GM12878 (cell line): ENCODE results near the gene DOCK2. TPM values are rescaled to one million over a fixed set of nuclear protein-coding genes. Genes with fewer than 3 reads are reported as not detected.

Experiments used
- ATAC-seq: fragments of 200-7000 bp; cut with Tn5 transposase; 3 replicates; pipeline ENCODE4 v1.9.1; 2020; ENCODE audit warnings: mild to moderate bottlenecking, moderate library complexity
- BruUV-seq: library from RNA; stranded (reverse); fragments of 400-500 nt; replicated peaks from 2 replicates; lab custom pipeline; 2021; lab: Mats Ljungman, UMichigan
- CTCF ChIA-PET: fragments of 300-600 bp; sonication (Branson Sonifier 250); formaldehyde crosslinking; extraction: SDS; loops from one replicate; lab custom pipeline; 2021; ENCODE audit warnings: inconsistent platforms; lab: Yijun Ruan, JAX
- POLR2A ChIA-PET: fragments of 350-600 bp; formaldehyde crosslinking; extraction: SDS; loops from one replicate; lab custom pipeline; 2021; ENCODE audit warnings: inconsistent platforms; lab: Charles Lee
- RAD21 ChIA-PET: fragments of 300-600 bp; sonication (Branson Sonifier 250); formaldehyde crosslinking; loops from one replicate; lab custom pipeline; 2023; ENCODE audit warnings: antibody characterized with exemption; ENCODE audit not compliant: unreplicated experiment; lab: Charles Lee
- SMC1A ChIA-PET: fragments of 300-600 bp; sonication (Branson Sonifier 250); formaldehyde crosslinking; loops from one replicate; lab custom pipeline; 2023; ENCODE audit not compliant: unreplicated experiment, uncharacterized antibody; lab: Charles Lee
- DNase-seq: peaks from one replicate; pipeline ENCODE4 v3.0.0-alpha.2; 2011; ENCODE audit warnings: low read depth, low spot score
- FAIRE-seq: peaks from 3 replicates; lab custom pipeline; 2011; peaks lifted over from hg19 to GRCh38; lab: Jason Lieb, UNC
- H2AFZ ChIP-seq: 2 replicates; pipeline ENCODE4 v1.6.0; 2011; ENCODE audit warnings: low read depth, low read length, control low read depth; ENCODE audit not compliant: control insufficient read depth
- H3K27ac ChIP-seq: 2 replicates; pipeline ENCODE4 v1.5.1; 2011; ENCODE audit warnings: control low read depth; ENCODE audit not compliant: control insufficient read depth, insufficient read depth
- H3K27me3 ChIP-seq, 2 experiments: replicated peaks in 1 of 2; 2 replicates each; pipeline versions ENCODE4 v1.6.0 to v1.6.1; 2011; ENCODE audit warnings: low read length in 1 of 2; ENCODE audit not compliant: control insufficient read depth in 2 of 2, insufficient read depth in 2 of 2
- H3K36me3 ChIP-seq, 2 experiments: 2 replicates each; pipeline ENCODE4 v1.5.1; 2011; ENCODE audit warnings: low read length in 1 of 2; ENCODE audit not compliant: control insufficient read depth in 2 of 2, insufficient read depth in 2 of 2
- H3K4me1 ChIP-seq: 2 replicates; pipeline ENCODE4 v1.6.1; 2011; ENCODE audit warnings: mild to moderate bottlenecking, low read length, moderate library complexity, mixed read lengths; ENCODE audit not compliant: control insufficient read depth, insufficient read depth
- H3K4me2 ChIP-seq: 2 replicates; pipeline ENCODE4 v1.6.0; 2011; ENCODE audit warnings: control low read depth; ENCODE audit not compliant: control insufficient read depth, insufficient read depth
- H3K4me3 ChIP-seq: fragments of 200-600 bp; sonication (generic); 2 replicates; pipeline ENCODE4 v1.5.1; 2016
- H3K79me2 ChIP-seq: 2 replicates; pipeline ENCODE4 v1.6.0; 2011; ENCODE audit warnings: low read length; ENCODE audit not compliant: control insufficient read depth, insufficient read depth
- H3K9ac ChIP-seq: 2 replicates; pipeline ENCODE4 v1.8.0; 2011; ENCODE audit warnings: low read length, control low read depth, mixed read lengths; ENCODE audit not compliant: control insufficient read depth, insufficient read depth
- H3K9me3 ChIP-seq: replicated peaks from 3 replicates; pipeline ENCODE4 v1.5.1; 2011; ENCODE audit warnings: mild to moderate bottlenecking, low read length; ENCODE audit not compliant: control insufficient read depth, insufficient read depth
- H4K20me1 ChIP-seq: 2 replicates; pipeline ENCODE4 v1.6.0; 2011; ENCODE audit not compliant: control insufficient read depth, insufficient read depth
- GABPA ChIP-seq: IDR thresholded peaks from 2 replicates; pipeline ENCODE4 v1.6.1; 2014; ENCODE audit warnings: antibody characterized with exemption, low read depth, mild to moderate bottlenecking, inconsistent platforms
- HSF1 ChIP-seq: fragments of 150-350 bp; IDR thresholded peaks from 2 replicates; pipeline ENCODE4 v1.6.1; 2014; ENCODE audit warnings: mild to moderate bottlenecking, low read depth, low read length
- KDM1A ChIP-seq: fragments of 200-600 bp; sonication (generic); IDR thresholded peaks from 2 replicates; pipeline ENCODE4 v1.6.1; 2016; ENCODE audit warnings: borderline replicate concordance
- MXI1 ChIP-seq: fragments of 150-350 bp; IDR thresholded peaks from 2 replicates; pipeline ENCODE4 v1.6.1; 2011; ENCODE audit warnings: low read depth, mild to moderate bottlenecking, inconsistent platforms, low read length, improper control_type of control experiment
- RB1 ChIP-seq: fragments of 450-650 bp; formaldehyde crosslinking; IDR thresholded peaks from 2 replicates; pipeline ENCODE4 v1.6.1; 2017; ENCODE audit warnings: mild to moderate bottlenecking, borderline replicate concordance
- SMAD5 ChIP-seq: IDR thresholded peaks from 2 replicates; pipeline ENCODE4 v1.6.1; 2016; ENCODE audit warnings: antibody characterized with exemption, low read depth
- TBL1XR1 ChIP-seq: IDR thresholded peaks from 2 replicates; pipeline ENCODE4 v1.6.1; 2012; ENCODE audit warnings: low read depth, low read length, improper control_type of control experiment
- YY1 ChIP-seq: IDR thresholded peaks from 2 replicates; pipeline ENCODE4 v1.6.1; 2011; ENCODE audit warnings: low read depth, mild to moderate bottlenecking, low read length
- ZBTB40 ChIP-seq: fragments of 450-650 bp; IDR thresholded peaks from 2 replicates; pipeline ENCODE4 v1.6.1; 2016; ENCODE audit warnings: mild to moderate bottlenecking, moderate library complexity, borderline replicate concordance
- ZSCAN29 ChIP-seq: fragments of 450-650 bp; IDR thresholded peaks from 2 replicates; pipeline ENCODE4 v1.6.1; 2017; ENCODE audit warnings: mild to moderate bottlenecking, moderate library complexity
- WGBS: methylation state at CpG from one replicate; pipeline ENCODE4 v1.1.6; 2016; ENCODE audit warnings: low lambda C conversion rate; ENCODE audit not compliant: insufficient replicate concordance, insufficient coverage; ENCODE audit errors: missing lambda C conversion rate; 5-methylcytosine and 5-hydroxymethylcytosine counted together
- in situ Hi-C: fragments of 300-500 bp; cut with MboI; formaldehyde crosslinking; loops from 9 replicates; pipeline ENCODE4 v1.14.3; 2018; ENCODE audit warnings: mixed read lengths
- intact Hi-C: fragments of 100-400 bp; cut with micrococcal nuclease; formaldehyde crosslinking; loops from one replicate; pipeline ENCODE4 v1.14.2; 2022; ENCODE audit not compliant: unreplicated experiment
- polyA plus RNA-seq, 11 experiments: library from polyadenylated mRNA; depleted of rRNA in 4 of 11; unstranded in 6 of 11; stranded (reverse) in 5 of 11; fragments of >200 nt; fragmentation: Nextera tagmentation in 4 of 11; fragmentation: Illumina TruSeq in 1 of 11; extraction: Ambion mirVana in 4 of 11; extraction: Trizol in 1 of 11; gene quantifications; 1 replicate in 1 of 11; 2 replicates in 10 of 11; pipeline versions ENCODE4 v1.2.1 to v1.2.3, GENCODE V29; 2011 to 2016; ENCODE audit warnings: inconsistent platforms in 2 of 11, missing spikeins in 2 of 11, low read depth in 1 of 11
- total RNA-seq, 4 experiments: library from RNA; depleted of rRNA in 3 of 4; stranded (reverse); fragments of >200 nt in 3 of 4; fragmentation: Illumina TruSeq in 1 of 4; extraction: Trizol in 1 of 4; gene quantifications; 2 replicates each; pipeline versions ENCODE4 v1.2.1 to v1.2.3, GENCODE V29; 2013 to 2021
- TF ChIP-seq, protein P1 (sequence below): IDR thresholded peaks from 2 replicates; pipeline ENCODE4 v1.6.1; 2012; ENCODE audit warnings: low read length, inconsistent platforms

The DOCK2 gene
- total and polyA plus RNA-seq, 10 of the 15 experiments (the other 5 are each of a cell fraction or from before 2014, with no cell fraction given): 34.2 to 192 (median 118) TPM

GRCh38 chr5:169880785-169881184 is 243.7 kb downstream of the DOCK2 start (continued):
- no peak for TF ChIP-seq YY1
- TF ChIP-seq MXI1: no peak
- no peak for TF ChIP-seq KDM1A
- TF ChIP-seq, protein P1, sequence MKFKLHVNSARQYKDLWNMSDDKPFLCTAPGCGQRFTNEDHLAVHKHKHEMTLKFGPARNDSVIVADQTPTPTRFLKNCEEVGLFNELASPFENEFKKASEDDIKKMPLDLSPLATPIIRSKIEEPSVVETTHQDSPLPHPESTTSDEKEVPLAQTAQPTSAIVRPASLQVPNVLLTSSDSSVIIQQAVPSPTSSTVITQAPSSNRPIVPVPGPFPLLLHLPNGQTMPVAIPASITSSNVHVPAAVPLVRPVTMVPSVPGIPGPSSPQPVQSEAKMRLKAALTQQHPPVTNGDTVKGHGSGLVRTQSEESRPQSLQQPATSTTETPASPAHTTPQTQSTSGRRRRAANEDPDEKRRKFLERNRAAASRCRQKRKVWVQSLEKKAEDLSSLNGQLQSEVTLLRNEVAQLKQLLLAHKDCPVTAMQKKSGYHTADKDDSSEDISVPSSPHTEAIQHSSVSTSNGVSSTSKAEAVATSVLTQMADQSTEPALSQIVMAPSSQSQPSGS: no peak
- no peak for TF ChIP-seq SMAD5
- TF ChIP-seq RB1: no peak

DNA sequence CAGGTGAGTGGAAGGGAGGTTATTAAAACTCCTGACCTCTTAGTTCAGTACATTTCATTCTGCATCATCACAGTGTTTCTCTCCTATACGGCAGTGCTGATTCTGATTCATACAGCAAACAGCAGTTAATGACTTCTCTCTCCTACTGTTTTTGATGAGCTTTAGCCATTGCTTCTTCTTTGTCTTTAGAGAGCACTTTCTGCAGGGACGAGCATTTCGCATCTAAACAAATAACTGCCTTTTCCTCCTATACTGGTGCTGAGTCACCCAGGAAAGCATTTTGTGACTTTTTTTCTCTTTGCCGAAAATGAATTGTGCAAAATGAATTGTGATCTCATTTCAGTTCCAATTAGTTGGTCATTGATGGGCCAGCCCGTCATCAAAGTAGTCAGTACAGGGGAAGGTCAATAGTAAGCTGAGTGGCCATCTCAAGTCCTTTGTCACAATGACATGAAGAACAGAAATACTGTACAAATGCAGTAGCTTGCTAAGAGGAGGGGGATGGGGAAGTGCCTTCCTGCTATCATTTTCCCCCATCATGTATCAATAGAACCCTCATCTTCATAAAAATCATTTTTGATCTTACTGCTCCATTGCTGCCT is 244.7 kb downstream of the DOCK2 start:
- intact Hi-C loops (no loop called here), in situ Hi-C loops (no loop called here)
- no peak overlapping the region for H3K4me2 ChIP-seq
- H3K4me1 ChIP-seq: no peaks in the 10 kb centered on the region; the same call in 1 of the 2 replicates
- no peaks in the 10 kb centered on the region for H3K27me3 ChIP-seq
- no peak for ATAC-seq
- no peak for FAIRE-seq
- no peaks in the 10 kb centered on the region; the same call in 1 of the 2 replicates for H3K79me2 ChIP-seq
- H4K20me1 ChIP-seq: no peaks in the 10 kb centered on the region
- no peak for DNase-seq
- ChIA-PET RAD21 (no interaction called here), SMC1A (interaction anchor here (0.9 kb wide), 1 partner anchor 14 kb away, joined by 3 read pairs; no protein-coding TSS in a partner anchor), CTCF (no interaction called here), POLR2A (no interaction called here)
- TF ChIP-seq TBL1XR1 (no peak), ZSCAN29 (no peak), GABPA (no peak), ZBTB40 (no peak), HSF1 (no peak)
- no TSS peak for BruUV-seq
- H3K27ac ChIP-seq: no peak overlapping the region
- peaks cover 3 to 21% of the 10 kb centered on the region in 2 experiments for H3K36me3 ChIP-seq
- H3K9me3 ChIP-seq: no peaks in the 10 kb centered on the region
- H2AFZ ChIP-seq: no peak overlapping the region
- 98% methylated on average over 5 of the region's 5 CpGs for WGBS
- no peak overlapping the region for H3K9ac ChIP-seq
- H3K4me3 ChIP-seq: no peak overlapping the region
